ENCODE results near the gene ZMYND8.

- TF ChIP-seq, protein P1, sequence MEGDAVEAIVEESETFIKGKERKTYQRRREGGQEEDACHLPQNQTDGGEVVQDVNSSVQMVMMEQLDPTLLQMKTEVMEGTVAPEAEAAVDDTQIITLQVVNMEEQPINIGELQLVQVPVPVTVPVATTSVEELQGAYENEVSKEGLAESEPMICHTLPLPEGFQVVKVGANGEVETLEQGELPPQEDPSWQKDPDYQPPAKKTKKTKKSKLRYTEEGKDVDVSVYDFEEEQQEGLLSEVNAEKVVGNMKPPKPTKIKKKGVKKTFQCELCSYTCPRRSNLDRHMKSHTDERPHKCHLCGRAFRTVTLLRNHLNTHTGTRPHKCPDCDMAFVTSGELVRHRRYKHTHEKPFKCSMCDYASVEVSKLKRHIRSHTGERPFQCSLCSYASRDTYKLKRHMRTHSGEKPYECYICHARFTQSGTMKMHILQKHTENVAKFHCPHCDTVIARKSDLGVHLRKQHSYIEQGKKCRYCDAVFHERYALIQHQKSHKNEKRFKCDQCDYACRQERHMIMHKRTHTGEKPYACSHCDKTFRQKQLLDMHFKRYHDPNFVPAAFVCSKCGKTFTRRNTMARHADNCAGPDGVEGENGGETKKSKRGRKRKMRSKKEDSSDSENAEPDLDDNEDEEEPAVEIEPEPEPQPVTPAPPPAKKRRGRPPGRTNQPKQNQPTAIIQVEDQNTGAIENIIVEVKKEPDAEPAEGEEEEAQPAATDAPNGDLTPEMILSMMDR (IDR thresholded peaks at IDR 0.05) = no peak
- no peak for TF ChIP-seq EP300 (IDR thresholded peaks at IDR 0.05; ENCODE audit: low read depth)
These were observed 73.6 kb downstream of the ZMYND8 start for GRCh38 chr20:47282864-47283263.
